ENCODE data around the gene ZCWPW1.

- TF ChIP-seq, protein P1, sequence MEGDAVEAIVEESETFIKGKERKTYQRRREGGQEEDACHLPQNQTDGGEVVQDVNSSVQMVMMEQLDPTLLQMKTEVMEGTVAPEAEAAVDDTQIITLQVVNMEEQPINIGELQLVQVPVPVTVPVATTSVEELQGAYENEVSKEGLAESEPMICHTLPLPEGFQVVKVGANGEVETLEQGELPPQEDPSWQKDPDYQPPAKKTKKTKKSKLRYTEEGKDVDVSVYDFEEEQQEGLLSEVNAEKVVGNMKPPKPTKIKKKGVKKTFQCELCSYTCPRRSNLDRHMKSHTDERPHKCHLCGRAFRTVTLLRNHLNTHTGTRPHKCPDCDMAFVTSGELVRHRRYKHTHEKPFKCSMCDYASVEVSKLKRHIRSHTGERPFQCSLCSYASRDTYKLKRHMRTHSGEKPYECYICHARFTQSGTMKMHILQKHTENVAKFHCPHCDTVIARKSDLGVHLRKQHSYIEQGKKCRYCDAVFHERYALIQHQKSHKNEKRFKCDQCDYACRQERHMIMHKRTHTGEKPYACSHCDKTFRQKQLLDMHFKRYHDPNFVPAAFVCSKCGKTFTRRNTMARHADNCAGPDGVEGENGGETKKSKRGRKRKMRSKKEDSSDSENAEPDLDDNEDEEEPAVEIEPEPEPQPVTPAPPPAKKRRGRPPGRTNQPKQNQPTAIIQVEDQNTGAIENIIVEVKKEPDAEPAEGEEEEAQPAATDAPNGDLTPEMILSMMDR (conservative IDR thresholded peaks at IDR 0.05 in 1 of 2, IDR thresholded peaks at IDR 0.05 in 1 of 2; ENCODE audit: low read depth in 1 of 2, low read length in 2 of 2), result no peak
- TF ChIP-seq EZH2 (IDR thresholded peaks at IDR 0.05; ENCODE audit: low read length, missing control alignments), result no peak
Observed at GRCh38 chr7:100411101-100411500, 17.4 kb downstream of the ZCWPW1 start.
